ENCODE measurements around the gene FCMR.
"Not testable (repeated sequence)": the region's sequence is repeated elsewhere in the genome, so short reads cannot be mapped to it uniquely, and the experiment has no call there.

The FCMR gene

GRCh38 chr1:206949641-206950040 is 27.9 kb upstream of the FCMR start:
- DNase-seq: no peak

GRCh38 chr1:206949208-206949607 is 27.5 kb upstream of the FCMR start:
- DNase-seq: no peak

- no peak for DNase-seq
Observed at GRCh38 chr1:206947255-206947654, 25.5 kb upstream of the FCMR start.

- no peak for DNase-seq
Observed at GRCh38 chr1:206946261-206946660, 24.5 kb upstream of the FCMR start, which contains the start of gene PIGR. TSS of gene PIGR (minus strand) at chr1:206946466. CDS start at chr1:206940531, 5,935 bp downstream.

GRCh38 chr1:206945779-206946178 is 24.0 kb upstream of the FCMR start:
- no peak for DNase-seq

GRCh38 chr1:206944703-206945102 is 23.0 kb upstream of the FCMR start:
- DNase-seq: no peak

GRCh38 chr1:206941766-206942418 is 20.2 kb upstream of the FCMR start:
- no peak for DNase-seq

GRCh38 chr1:206940588-206940936 is 18.8 kb upstream of the FCMR start:
- no peak for DNase-seq

GRCh38 chr1:206939841-206940587 is 18.3 kb upstream of the FCMR start:
- no peak for DNase-seq

- DNase-seq: no peak
Observed at GRCh38 chr1:206939131-206939530, 17.4 kb upstream of the FCMR start.

GRCh38 chr1:206937425-206937824 is 15.7 kb upstream of the FCMR start:
- no peak for DNase-seq

GRCh38 chr1:206935491-206936067 is 13.8 kb upstream of the FCMR start:
- DNase-seq: no peak

GRCh38 chr1:206933333-206933945 is 11.7 kb upstream of the FCMR start:
- DNase-seq: peak in 1 of 2 experiments; percentile 21

GRCh38 chr1:206932177-206932576 is 10.4 kb upstream of the FCMR start:
- DNase-seq: no peak

GRCh38 chr1:206931709-206932108 is 10.0 kb upstream of the FCMR start:
- DNase-seq: no peak

- DNase-seq: no peak
Observed at GRCh38 chr1:206930210-206930798, 8.6 kb upstream of the FCMR start.

- no peak for DNase-seq
Observed at GRCh38 chr1:206929524-206929923, 7.8 kb upstream of the FCMR start.

- DNase-seq: no peak
Observed at GRCh38 chr1:206926286-206926685, 4.5 kb upstream of the FCMR start.

GRCh38 chr1:206925106-206925736 is 3.5 kb upstream of the FCMR start:
- DNase-seq: no peak

GRCh38 chr1:206924592-206925105 is 2.9 kb upstream of the FCMR start:
- DNase-seq: no peak

- DNase-seq: not testable (repeated sequence)
Observed at GRCh38 chr1:206923961-206924557, 2.3 kb upstream of the FCMR start.

All from NCI-H446 (cell line).